Retinal pigment epithelial cell (primary cell): ENCODE data around the gene ADAMTS2.

Source experiments
- DNase-seq: peaks from one replicate; pipeline ENCODE4 v3.0.0-alpha.2; 2010; ENCODE audit warnings: low read depth
- H3K4me3 ChIP-seq: 2 replicates; pipeline ENCODE4 v1.5.1; 2011; ENCODE audit warnings: mild to moderate bottlenecking, low read length, control low read depth, moderate library complexity
- CTCF ChIP-seq: conservative IDR thresholded peaks from 2 replicates; pipeline ENCODE4 v1.5.1; 2011; ENCODE audit warnings: low read depth, low read length, control low read depth, inconsistent platforms

The ADAMTS2 gene

GRCh38 chr5:179181988-179182387 is 163.3 kb downstream of the ADAMTS2 start:
- no peak overlapping the region for H3K4me3 ChIP-seq
- DNase-seq, result no peak
- TF ChIP-seq CTCF, result no peak

- no peak overlapping the region for H3K4me3 ChIP-seq
- no peak for DNase-seq
- no peak for TF ChIP-seq CTCF
Observed at GRCh38 chr5:179180921-179181645, 164.2 kb downstream of the ADAMTS2 start.

- no peak for TF ChIP-seq CTCF
- no peak for DNase-seq
- no peak overlapping the region for H3K4me3 ChIP-seq
Observed at GRCh38 chr5:179180061-179180610, 165.1 kb downstream of the ADAMTS2 start.

GRCh38 chr5:179177711-179178575 is 167.3 kb downstream of the ADAMTS2 start:
- no peak overlapping the region for H3K4me3 ChIP-seq
- no peak for TF ChIP-seq CTCF
- no peak for DNase-seq

GRCh38 chr5:179176571-179177230 is 168.6 kb downstream of the ADAMTS2 start:
- no peak for TF ChIP-seq CTCF
- DNase-seq, result no peak
- no peak overlapping the region for H3K4me3 ChIP-seq

GRCh38 chr5:179176166-179176565 is 169.1 kb downstream of the ADAMTS2 start:
- TF ChIP-seq CTCF, result no peak
- DNase-seq, result no peak
- H3K4me3 ChIP-seq, result no peak overlapping the region
